Keratinocyte (primary cell): Measurements from ENCODE around the gene KCND2.

Experiments
- CTCF ChIP-seq, 3 experiments: IDR thresholded peaks in 1 of 3; conservative IDR thresholded peaks in 1 of 3; optimal IDR thresholded peaks in 1 of 3; 2 replicates in 2 of 3; 3 replicates in 1 of 3; pipeline versions ENCODE3 to v1.5.1; 2011; ENCODE audit warnings: low read length in 3 of 3, mild to moderate bottlenecking in 3 of 3, moderate library complexity in 2 of 3, control low read depth in 1 of 3, inconsistent platforms in 1 of 3; ENCODE audit not compliant: insufficient read depth in 2 of 3; ENCODE audit errors: extremely low read depth in 1 of 3
- EZH2 ChIP-seq: IDR thresholded peaks from one replicate; pipeline ENCODE4 v1.6.1; 2012; ENCODE audit warnings: inconsistent platforms, mild to moderate bottlenecking, low read length, moderate library complexity

GRCh38 chr7:120658516-120658915 is 385.5 kb downstream of the KCND2 start:
- no peak for TF ChIP-seq CTCF (optimal IDR thresholded peaks at IDR 0.05 in 1 of 3, IDR thresholded peaks at IDR 0.05 in 1 of 3, conservative IDR thresholded peaks at IDR 0.05 in 1 of 3; ENCODE audit: extremely low read depth in 1 of 3, insufficient read depth in 2 of 3, low read length in 3 of 3)
- no peak for TF ChIP-seq EZH2
